OCI-LY7 (cell line): Measurements from ENCODE around the gene RAD54L2. TPM values are rescaled to one million over a fixed set of nuclear protein-coding genes. Genes with fewer than 3 reads are reported as not detected.

ENCODE experiments used
- BruUV-seq: library from RNA; stranded (reverse); fragments of 400-500 nt; replicated peaks from 2 replicates; lab custom pipeline; 2021; lab: Mats Ljungman, UMichigan
- CTCF ChIA-PET: fragments of 300-600 bp; sonication (Branson Sonifier 250); formaldehyde crosslinking; loops from one replicate; lab custom pipeline; 2022; ENCODE audit warnings: antibody characterized with exemption; ENCODE audit not compliant: unreplicated experiment; lab: Charles Lee
- POLR2A ChIA-PET: fragments of 300-600 bp; sonication (Branson Sonifier 250); formaldehyde crosslinking; loops from one replicate; lab custom pipeline; 2022; ENCODE audit warnings: antibody characterized with exemption; lab: Charles Lee
- DNase-seq: peaks from one replicate; pipeline ENCODE4 v3.0.0-alpha.2; 2015; ENCODE audit warnings: low spot score
- H2AFZ ChIP-seq: fragments of 200-600 bp; sonication (generic), shearing (Covaris generic); 2 replicates; pipeline ENCODE4 v1.6.1; 2014; ENCODE audit warnings: mild to moderate bottlenecking, antibody characterized with exemption, low read length, moderate library complexity
- H3K27ac ChIP-seq: fragments of 200-600 bp; sonication (generic); 2 replicates; pipeline ENCODE4 v1.5.1; 2014; ENCODE audit warnings: mixed run types, low read depth, mild to moderate bottlenecking, moderate library complexity, low read length, inconsistent platforms; ENCODE audit not compliant: poor library complexity, severe bottlenecking
- H3K36me3 ChIP-seq: fragments of 200-600 bp; sonication (generic); 2 replicates; pipeline ENCODE4 v1.6.1; 2014; ENCODE audit warnings: mild to moderate bottlenecking, antibody characterized with exemption, low read length, moderate library complexity, mixed read lengths; ENCODE audit not compliant: insufficient read depth
- H3K4me1 ChIP-seq: fragments of 200-600 bp; sonication (generic); 2 replicates; pipeline ENCODE4 v1.5.1; 2014; ENCODE audit warnings: mild to moderate bottlenecking, low read length; ENCODE audit not compliant: insufficient read depth, poor library complexity, severe bottlenecking
- H3K4me2 ChIP-seq: fragments of 200-600 bp; sonication (generic); 2 replicates; pipeline ENCODE4 v1.6.1; 2014; ENCODE audit warnings: mild to moderate bottlenecking, low read length
- H3K4me3 ChIP-seq: fragments of 200-600 bp; sonication (generic); 2 replicates; pipeline ENCODE4 v1.5.1; 2014; ENCODE audit warnings: mild to moderate bottlenecking, low read depth, low read length; ENCODE audit not compliant: poor library complexity, severe bottlenecking
- H3K79me2 ChIP-seq: fragments of 200-600 bp; sonication (generic); 2 replicates; pipeline ENCODE4 v1.6.1; 2016; ENCODE audit warnings: low read depth, mild to moderate bottlenecking, low read length, moderate library complexity, mixed read lengths; ENCODE audit not compliant: insufficient read depth
- H3K9me2 ChIP-seq: fragments of 200-600 bp; sonication (generic); 2 replicates; pipeline ENCODE4 v1.6.1; 2016; ENCODE audit warnings: mild to moderate bottlenecking, low read length, mixed read lengths; ENCODE audit not compliant: insufficient read depth
- H3K9me3 ChIP-seq: fragments of 200-600 bp; sonication (generic); 2 replicates; pipeline ENCODE4 v1.6.1; 2014; ENCODE audit warnings: mild to moderate bottlenecking, mixed run types, low read length, mixed read lengths
- H4K20me1 ChIP-seq: fragments of 200-600 bp; sonication (generic); 2 replicates; pipeline ENCODE4 v1.6.1; 2014; ENCODE audit warnings: mild to moderate bottlenecking, antibody characterized with exemption, low read length, moderate library complexity, mixed read lengths; ENCODE audit not compliant: insufficient read depth
- CTCF ChIP-seq: fragments of 200-600 bp; sonication (generic); conservative IDR thresholded peaks from 2 replicates; pipeline ENCODE4 v1.5.1; 2014; ENCODE audit warnings: mild to moderate bottlenecking, antibody characterized with exemption, low read length, moderate library complexity, mixed read lengths
- EZH2phosphoT487 ChIP-seq: fragments of 200-600 bp; sonication (generic); IDR thresholded peaks from 2 replicates; pipeline ENCODE4 v1.6.1; 2018; ENCODE audit warnings: low read depth, borderline replicate concordance, mild to moderate bottlenecking, mixed run types, antibody characterized with exemption, low read length, moderate library complexity, mixed read lengths
- intact Hi-C: fragments of 100-400 bp; cut with micrococcal nuclease; formaldehyde crosslinking; loops from one replicate; pipeline ENCODE4 v1.10.0; 2022; ENCODE audit not compliant: unreplicated experiment
- total RNA-seq, 2 experiments: library from RNA; depleted of rRNA in 1 of 2; stranded (reverse); fragments of >200 nt in 1 of 2; shearing (Covaris generic) in 1 of 2; gene quantifications; 2 replicates each; pipeline ENCODE4 v1.2.3, GENCODE V29; 2014 to 2022

Gene RAD54L2
- total RNA-seq, 2 experiments from 2014 or later, result 15.0 to 34.0 TPM

- Histone ChIP-seq H3K9me2 (no peaks in the 10 kb centered on the region), H3K4me1 (no peaks in the 10 kb centered on the region), H4K20me1 (0 out of 2 replicates have a peak, but pooled peaks cover 3% of the 10 kb centered on the region), H3K9me3 (no peaks in the 10 kb centered on the region), H2AFZ (no peak overlapping the region), H3K79me2 (no peaks in the 10 kb centered on the region; the same call in 1 of the 2 replicates), H3K27ac (no peak overlapping the region), H3K4me3 (no peak overlapping the region), H3K36me3 (peaks cover 9% of the 10 kb centered on the region), H3K4me2 (no peak overlapping the region)
- no peak for DNase-seq
- CTCF ChIA-PET, result interaction anchor here (0.5 kb wide), 1 partner anchor 49 kb away, joined by 3 read pairs; no protein-coding TSS in a partner anchor
- no peak for TF ChIP-seq CTCF
- TF ChIP-seq EZH2phosphoT487, result no peak
- intact Hi-C loops, result no loop called here
- no TSS peak for BruUV-seq
- POLR2A ChIA-PET, result no interaction called here
Measured at GRCh38 chr3:51580418-51580817, 41.9 kb downstream of the RAD54L2 start.

- ChIA-PET CTCF (no interaction called here), POLR2A (interaction anchor here (0.5 to 1.2 kb wide), 5 partner anchors 12 to 82 kb away, joined by 3 to 5 read pairs (median 4); no protein-coding TSS in a partner anchor)
- Histone ChIP-seq H3K79me2 (no peaks in the 10 kb centered on the region; the same call in 1 of the 2 replicates), H3K4me2 (no peak overlapping the region), H3K4me1 (no peaks in the 10 kb centered on the region), H3K27ac (no peak overlapping the region), H2AFZ (no peak overlapping the region), H3K4me3 (no peak overlapping the region), H3K9me3 (no peaks in the 10 kb centered on the region), H3K9me2 (no peaks in the 10 kb centered on the region), H3K36me3 (peaks cover 9% of the 10 kb centered on the region), H4K20me1 (0 out of 2 replicates have a peak, but pooled peaks cover 3% of the 10 kb centered on the region)
- DNase-seq, result no peak
- intact Hi-C loops, result no loop called here
- no TSS peak for BruUV-seq
- no peak for TF ChIP-seq EZH2phosphoT487
- no peak for TF ChIP-seq CTCF
Measured at GRCh38 chr3:51581524-51581923, 43.0 kb downstream of the RAD54L2 start.

- intact Hi-C loops, result no loop called here
- BruUV-seq, result no TSS peak
- Histone ChIP-seq H3K79me2 (no peaks in the 10 kb centered on the region; the same call in 1 of the 2 replicates), H3K27ac (no peak overlapping the region), H4K20me1 (0 out of 2 replicates have a peak, but pooled peaks cover 3% of the 10 kb centered on the region), H3K36me3 (peaks cover 6% of the 10 kb centered on the region; the same call in 1 of the 2 replicates), H3K4me1 (no peaks in the 10 kb centered on the region), H3K4me3 (no peak overlapping the region), H2AFZ (no peak overlapping the region), H3K9me3 (no peaks in the 10 kb centered on the region), H3K9me2 (no peaks in the 10 kb centered on the region), H3K4me2 (no peak overlapping the region)
- ChIA-PET CTCF (no interaction called here), POLR2A (no interaction called here)
- TF ChIP-seq EZH2phosphoT487, result no peak
- no peak for TF ChIP-seq CTCF
- no peak for DNase-seq
Measured at GRCh38 chr3:51585197-51585596, 46.7 kb downstream of the RAD54L2 start.
